ENCODE results near the gene PDE3A. TPM values are rescaled to one million over a fixed set of nuclear protein-coding genes. Genes with fewer than 3 reads are reported as not detected.

Gene PDE3A
- total and polyA plus RNA-seq, 2 experiments from 2014 or later: 1.8 to 2.7 TPM

- DNase-seq (ENCODE audit: low read depth in 1 of 2, low spot score in 1 of 2): no peak
- H3K27ac ChIP-seq: no peak overlapping the region
Measured at GRCh38 chr12:20474016-20474415, 105.7 kb downstream of the PDE3A start.

GRCh38 chr12:20474443-20474842 is 106.1 kb downstream of the PDE3A start:
- Histone ChIP-seq H3K27me3 (no peaks in the 10 kb centered on the region), H3K4me1 (ENCODE audit: low read depth) (no peaks in the 10 kb centered on the region), H3K27ac (no peak overlapping the region), H3K4me3 (no peak overlapping the region), H3K9me3 (ENCODE audit: low read depth) (no peaks in the 10 kb centered on the region), H3K36me3 (no peaks in the 10 kb centered on the region)
- TF ChIP-seq CTCF (IDR thresholded peaks at IDR 0.05; ENCODE audit: low read depth, low read length): no peak
- peak in 1 of 2 donors; percentile 73 for DNase-seq (ENCODE audit: low read depth in 1 of 2, low spot score in 1 of 2)

More at GRCh38 chr12:20474016-20474415, 105.7 kb downstream of the PDE3A start:
- no peak for TF ChIP-seq CTCF (IDR thresholded peaks at IDR 0.05; ENCODE audit: low read depth, low read length)
- Histone ChIP-seq H3K4me3 (no peak overlapping the region), H3K4me1 (ENCODE audit: low read depth) (no peaks in the 10 kb centered on the region), H3K36me3 (no peaks in the 10 kb centered on the region), H3K27me3 (no peaks in the 10 kb centered on the region), H3K9me3 (ENCODE audit: low read depth) (no peaks in the 10 kb centered on the region)

GRCh38 chr12:20475542-20475941 is 107.2 kb downstream of the PDE3A start:
- TF ChIP-seq CTCF (IDR thresholded peaks at IDR 0.05; ENCODE audit: low read depth, low read length): no peak
- DNase-seq (ENCODE audit: low read depth in 1 of 2, low spot score in 1 of 2): peak in 1 of 2 donors; percentile 74
- H3K4me3 ChIP-seq: no peak overlapping the region

GRCh38 chr12:20476551-20476950 is 108.2 kb downstream of the PDE3A start:
- Histone ChIP-seq H3K27ac (no peak overlapping the region), H3K9me3 (ENCODE audit: low read depth) (no peaks in the 10 kb centered on the region), H3K4me1 (ENCODE audit: low read depth) (no peaks in the 10 kb centered on the region), H3K36me3 (no peaks in the 10 kb centered on the region), H3K27me3 (no peaks in the 10 kb centered on the region), H3K4me3 (no peak overlapping the region)
- DNase-seq (ENCODE audit: low read depth in 1 of 2, low spot score in 1 of 2): no peak
- no peak for TF ChIP-seq CTCF (IDR thresholded peaks at IDR 0.05; ENCODE audit: low read depth, low read length)

More at GRCh38 chr12:20475542-20475941, 107.2 kb downstream of the PDE3A start:
- Histone ChIP-seq H3K4me1 (ENCODE audit: low read depth) (no peaks in the 10 kb centered on the region), H3K9me3 (ENCODE audit: low read depth) (no peaks in the 10 kb centered on the region), H3K36me3 (no peaks in the 10 kb centered on the region), H3K27ac (no peak overlapping the region), H3K27me3 (no peaks in the 10 kb centered on the region)

GRCh38 chr12:20477255-20477654 is 108.9 kb downstream of the PDE3A start:
- TF ChIP-seq CTCF (IDR thresholded peaks at IDR 0.05; ENCODE audit: low read depth, low read length): no peak
- Histone ChIP-seq H3K4me3 (no peak overlapping the region), H3K36me3 (no peaks in the 10 kb centered on the region), H3K4me1 (ENCODE audit: low read depth) (no peaks in the 10 kb centered on the region), H3K27ac (no peak overlapping the region), H3K9me3 (ENCODE audit: low read depth) (no peaks in the 10 kb centered on the region), H3K27me3 (no peaks in the 10 kb centered on the region)
- DNase-seq (ENCODE audit: low read depth in 1 of 2, low spot score in 1 of 2): no peak

- DNase-seq (ENCODE audit: low read depth in 1 of 2, low spot score in 1 of 2): peak in 1 of 2 donors; percentile 56
- TF ChIP-seq CTCF (IDR thresholded peaks at IDR 0.05; ENCODE audit: low read depth, low read length): no peak
- Histone ChIP-seq H3K4me3 (no peak overlapping the region), H3K9me3 (ENCODE audit: low read depth) (no peaks in the 10 kb centered on the region), H3K27ac (no peak overlapping the region), H3K4me1 (ENCODE audit: low read depth) (no peaks in the 10 kb centered on the region), H3K27me3 (no peaks in the 10 kb centered on the region), H3K36me3 (no peaks in the 10 kb centered on the region)
Measured at GRCh38 chr12:20477672-20478071, 109.3 kb downstream of the PDE3A start.

Data from cardiac muscle cell (in vitro differentiated cells and primary cell).